ENCODE measurements around the gene NPEPPS.
"Not testable (repeated sequence)": the region's sequence is repeated elsewhere in the genome, so short reads cannot be mapped to it uniquely, and the experiment has no call there.

NPEPPS gene, protein sequence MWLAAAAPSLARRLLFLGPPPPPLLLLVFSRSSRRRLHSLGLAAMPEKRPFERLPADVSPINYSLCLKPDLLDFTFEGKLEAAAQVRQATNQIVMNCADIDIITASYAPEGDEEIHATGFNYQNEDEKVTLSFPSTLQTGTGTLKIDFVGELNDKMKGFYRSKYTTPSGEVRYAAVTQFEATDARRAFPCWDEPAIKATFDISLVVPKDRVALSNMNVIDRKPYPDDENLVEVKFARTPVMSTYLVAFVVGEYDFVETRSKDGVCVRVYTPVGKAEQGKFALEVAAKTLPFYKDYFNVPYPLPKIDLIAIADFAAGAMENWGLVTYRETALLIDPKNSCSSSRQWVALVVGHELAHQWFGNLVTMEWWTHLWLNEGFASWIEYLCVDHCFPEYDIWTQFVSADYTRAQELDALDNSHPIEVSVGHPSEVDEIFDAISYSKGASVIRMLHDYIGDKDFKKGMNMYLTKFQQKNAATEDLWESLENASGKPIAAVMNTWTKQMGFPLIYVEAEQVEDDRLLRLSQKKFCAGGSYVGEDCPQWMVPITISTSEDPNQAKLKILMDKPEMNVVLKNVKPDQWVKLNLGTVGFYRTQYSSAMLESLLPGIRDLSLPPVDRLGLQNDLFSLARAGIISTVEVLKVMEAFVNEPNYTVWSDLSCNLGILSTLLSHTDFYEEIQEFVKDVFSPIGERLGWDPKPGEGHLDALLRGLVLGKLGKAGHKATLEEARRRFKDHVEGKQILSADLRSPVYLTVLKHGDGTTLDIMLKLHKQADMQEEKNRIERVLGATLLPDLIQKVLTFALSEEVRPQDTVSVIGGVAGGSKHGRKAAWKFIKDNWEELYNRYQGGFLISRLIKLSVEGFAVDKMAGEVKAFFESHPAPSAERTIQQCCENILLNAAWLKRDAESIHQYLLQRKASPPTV

DNA sequence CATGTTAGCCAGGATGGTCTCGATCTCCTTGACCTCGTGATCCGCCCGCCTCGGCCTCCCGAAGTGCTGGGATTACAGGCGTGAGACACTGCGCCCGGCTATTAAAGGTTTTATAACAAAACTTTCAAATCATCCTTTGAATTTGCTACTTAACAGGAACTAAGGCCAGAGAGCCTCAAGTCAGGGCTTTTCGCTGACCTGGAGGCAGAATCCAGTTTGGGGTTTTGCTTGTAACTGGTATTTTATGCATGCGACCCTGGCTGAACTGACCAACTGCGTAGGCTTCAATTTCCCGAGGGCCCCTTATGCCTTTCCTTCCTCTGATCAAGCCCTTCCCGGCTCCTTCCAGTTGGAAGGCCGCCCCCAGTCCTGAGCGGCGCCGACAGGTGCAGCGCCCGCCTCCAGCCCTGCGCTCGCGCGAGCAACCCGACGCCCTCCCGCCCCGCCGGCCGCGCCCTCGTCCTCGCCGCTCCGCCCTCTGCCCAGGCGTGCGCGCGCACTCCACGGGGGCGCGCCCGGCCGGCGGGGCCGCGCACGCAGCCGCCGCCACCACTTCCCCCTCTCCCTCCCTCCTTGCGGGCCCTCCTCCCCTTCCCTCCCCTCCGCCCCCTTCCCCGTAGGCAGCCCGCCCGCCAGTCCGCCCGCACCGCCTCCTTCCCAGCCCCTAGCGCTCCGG, at the start of gene NPEPPS:
TSS of gene NPEPPS (plus strand) at position 552 of the 676 bp plus-strand sequence. CDS start 193 bp downstream, outside the sequence.
- DNase-seq (ENCODE audit: low spot score), result peak; percentile 65

DNA sequence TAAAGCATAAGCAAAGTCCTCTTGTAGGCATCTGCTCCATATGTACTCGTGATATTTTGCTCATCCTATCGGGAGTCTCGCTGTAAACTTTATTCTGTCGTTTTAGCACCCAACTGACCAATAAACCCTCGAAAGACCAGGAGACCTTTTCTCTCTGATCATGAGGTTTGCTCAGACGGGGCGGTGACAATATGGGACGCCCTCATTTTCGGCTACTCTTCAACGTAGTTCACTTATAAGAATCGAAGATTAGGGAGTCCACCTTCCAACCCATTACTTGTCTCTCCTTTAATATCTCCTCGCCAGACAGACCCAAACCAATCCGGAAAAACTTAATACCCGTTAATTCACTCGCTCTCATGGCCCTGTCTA, 39.1 kb upstream of the NPEPPS start:
- DNase-seq (ENCODE audit: low spot score), result not testable (repeated sequence)

DNA sequence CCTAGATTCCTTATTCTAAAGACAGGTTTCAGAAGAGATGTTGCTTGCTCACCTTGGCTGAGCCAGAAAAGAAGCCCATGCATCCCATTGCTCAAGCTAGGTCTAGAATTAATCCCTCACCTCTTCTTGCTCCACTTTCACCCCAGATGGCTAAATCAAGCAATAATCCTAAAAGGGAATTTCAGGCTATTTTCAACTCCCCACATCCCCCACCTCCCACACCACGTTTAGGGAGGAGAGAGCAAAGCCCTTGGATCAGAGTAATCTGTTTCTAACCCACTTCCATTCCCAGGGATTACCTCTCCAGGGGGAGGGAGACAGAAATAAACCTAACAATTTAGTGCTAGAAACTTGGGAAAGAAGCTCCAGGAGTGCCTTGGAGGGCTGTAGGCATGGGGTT, 31.8 kb upstream of the NPEPPS start:
- not testable (repeated sequence) for DNase-seq (ENCODE audit: low spot score)

DNA sequence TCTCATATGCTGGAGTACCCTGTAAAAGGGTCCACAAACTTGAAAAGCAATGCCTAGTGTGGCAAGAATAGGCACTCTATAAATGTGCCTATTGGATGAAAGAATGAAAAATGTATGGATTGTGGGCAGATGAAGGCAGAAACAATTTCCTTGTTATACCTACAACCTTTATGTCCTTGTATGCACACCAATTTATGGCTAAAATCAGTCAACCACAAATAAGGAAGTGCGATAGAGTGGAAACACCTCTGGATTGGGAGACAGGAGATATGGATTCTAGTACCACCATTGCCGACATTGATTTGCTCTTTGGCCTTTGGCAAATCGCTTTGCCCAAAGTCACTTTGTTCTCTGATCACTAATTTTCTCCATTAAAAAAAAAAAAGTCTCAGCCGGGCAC, 31.4 kb upstream of the NPEPPS start:
- not testable (repeated sequence) for DNase-seq (ENCODE audit: low spot score)

DNA sequence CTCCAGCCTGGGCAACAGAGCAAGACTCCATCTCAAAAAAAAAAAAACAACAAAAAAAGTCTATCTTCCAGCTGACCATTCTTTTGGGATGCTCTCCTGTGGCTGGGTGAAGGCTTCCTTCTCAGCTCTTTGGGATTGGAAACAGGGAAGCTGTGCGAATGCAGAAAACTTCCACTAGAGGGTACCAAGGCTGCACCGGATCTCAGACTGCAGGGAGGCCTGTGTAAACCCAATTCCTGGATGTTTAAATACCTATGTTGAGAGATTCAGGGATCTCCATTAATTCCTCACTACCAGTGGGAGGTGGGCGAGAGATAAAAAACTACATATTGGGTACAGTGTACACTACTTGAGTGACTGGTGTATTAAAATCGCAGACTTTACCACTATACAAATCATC, 30.3 kb upstream of the NPEPPS start:
- DNase-seq (ENCODE audit: low spot score), result not testable (repeated sequence)

DNA sequence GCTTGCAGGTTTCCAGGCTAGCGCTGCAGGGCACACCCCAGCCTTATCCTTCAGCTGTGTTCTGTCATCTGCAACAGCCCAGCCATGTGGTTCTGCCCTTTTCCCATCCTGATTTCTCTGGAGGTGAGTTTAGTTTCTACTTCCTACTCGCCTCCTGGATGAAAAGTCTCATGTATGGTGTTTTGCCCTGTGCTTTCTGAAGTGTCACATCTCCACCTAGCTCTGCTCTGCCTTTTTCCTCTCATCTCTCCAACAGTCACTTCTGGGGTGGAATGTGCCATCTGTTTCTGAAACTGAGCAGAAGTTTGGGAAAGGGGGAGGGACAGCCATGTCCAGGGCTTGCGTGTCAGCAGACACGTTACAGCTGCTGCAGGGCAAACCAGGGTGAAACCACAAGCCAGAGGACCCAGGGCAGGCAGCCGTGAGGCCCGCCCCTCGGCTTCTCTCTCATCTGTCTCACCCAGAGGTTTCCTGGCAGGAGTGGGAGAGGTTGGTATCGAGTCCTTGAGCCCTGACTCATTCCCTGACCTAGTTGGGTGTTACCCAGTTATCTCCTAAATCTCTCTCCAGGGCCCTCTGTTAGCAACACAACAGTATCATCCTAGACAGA, 28.7 kb upstream of the NPEPPS start:
- not testable (repeated sequence) for DNase-seq (ENCODE audit: low spot score)

DNA sequence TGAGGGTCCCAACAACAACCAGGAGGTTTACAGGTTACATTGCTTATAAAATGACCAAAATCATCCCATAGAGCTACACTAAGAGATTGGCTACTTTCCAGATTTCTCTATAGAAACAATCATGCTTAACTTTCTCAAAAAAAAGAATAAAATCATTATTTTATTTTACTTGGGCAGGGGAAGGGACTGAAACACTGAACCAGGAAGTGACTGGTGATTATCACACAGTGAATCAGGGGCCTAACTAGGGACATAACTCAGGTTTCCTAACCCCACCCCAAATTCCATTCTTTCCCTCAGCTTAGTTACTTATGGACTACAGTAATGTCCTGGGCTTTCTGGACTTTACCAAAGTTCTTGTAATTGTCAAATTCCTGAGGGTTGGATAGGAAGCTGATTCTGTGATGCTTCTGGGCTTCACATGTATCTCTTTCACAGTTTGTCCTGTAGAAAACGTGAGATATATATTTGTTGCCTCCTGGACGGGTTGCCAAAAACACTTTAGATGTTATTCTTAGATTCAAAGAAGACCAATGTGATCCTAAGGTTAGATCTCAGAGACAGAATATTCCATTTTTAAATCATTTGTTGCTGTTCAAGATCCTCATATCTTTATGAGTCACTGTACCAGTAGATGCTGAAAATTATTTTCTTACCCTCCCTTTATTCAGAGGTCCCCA, 28.0 kb upstream of the NPEPPS start:
- not testable (repeated sequence) for DNase-seq (ENCODE audit: low spot score)

DNA sequence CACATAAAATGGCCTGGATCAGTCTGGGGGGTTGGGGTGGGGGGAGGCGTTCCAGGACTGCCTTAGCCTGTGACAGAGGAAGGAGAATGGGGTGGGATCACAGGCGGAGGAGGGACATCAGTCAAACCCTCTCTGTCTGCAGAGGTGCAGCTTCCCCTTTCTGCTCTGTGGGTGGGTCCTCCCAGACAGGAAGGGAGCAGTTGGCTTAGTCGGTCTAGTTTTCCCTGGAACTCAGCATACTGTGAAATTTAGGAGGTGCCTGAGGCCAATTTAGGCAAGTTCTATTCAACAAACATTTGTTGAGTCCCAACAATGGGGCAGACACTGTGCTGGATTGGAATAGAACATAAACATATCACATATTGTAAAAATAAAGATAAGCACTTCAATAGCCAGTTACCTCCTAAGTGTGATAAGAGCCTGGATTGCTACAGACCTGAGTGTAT, 19.2 kb upstream of the NPEPPS start:
- not testable (repeated sequence) for DNase-seq (ENCODE audit: low spot score)

DNA sequence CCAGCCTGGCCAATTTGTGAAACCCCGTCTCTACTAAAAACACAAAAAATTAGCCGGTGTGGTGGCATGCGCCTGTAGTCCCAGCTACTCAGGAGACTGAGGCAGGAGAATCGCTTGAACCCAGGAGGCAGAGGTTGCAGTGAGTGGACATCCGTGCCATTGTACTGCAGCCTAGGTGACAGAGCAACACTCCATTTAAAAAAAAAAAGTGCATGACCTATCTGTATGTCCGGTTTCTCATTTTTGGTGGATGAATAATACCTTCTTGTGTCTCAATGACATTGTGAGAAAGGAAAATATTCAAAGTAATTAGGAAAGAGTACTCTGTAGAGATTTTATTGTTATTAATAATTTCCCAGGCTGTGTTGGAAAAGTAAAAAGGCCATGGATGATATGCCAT, 17.6 kb upstream of the NPEPPS start:
- DNase-seq (ENCODE audit: low spot score), result not testable (repeated sequence)

DNA sequence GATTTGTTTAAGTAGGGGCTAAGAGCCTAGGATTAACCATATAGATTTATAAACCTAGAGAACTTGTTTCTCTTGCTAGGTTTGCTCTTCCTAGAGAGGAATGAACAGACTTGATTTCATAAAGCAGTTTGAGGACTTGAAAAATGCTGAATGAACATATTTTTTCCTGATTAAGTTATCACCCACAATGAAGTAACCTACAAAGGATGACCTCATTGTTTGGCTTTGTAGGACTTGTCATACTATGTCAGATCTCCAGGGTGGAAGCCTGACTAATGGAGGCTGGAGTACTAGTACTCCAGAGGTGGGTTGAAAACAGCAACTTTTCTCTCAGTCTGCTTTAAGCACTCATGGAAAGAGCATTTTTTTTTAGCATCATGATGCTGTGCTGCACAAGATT, 12.0 kb upstream of the NPEPPS start:
- DNase-seq (ENCODE audit: low spot score), result not testable (repeated sequence)

DNA sequence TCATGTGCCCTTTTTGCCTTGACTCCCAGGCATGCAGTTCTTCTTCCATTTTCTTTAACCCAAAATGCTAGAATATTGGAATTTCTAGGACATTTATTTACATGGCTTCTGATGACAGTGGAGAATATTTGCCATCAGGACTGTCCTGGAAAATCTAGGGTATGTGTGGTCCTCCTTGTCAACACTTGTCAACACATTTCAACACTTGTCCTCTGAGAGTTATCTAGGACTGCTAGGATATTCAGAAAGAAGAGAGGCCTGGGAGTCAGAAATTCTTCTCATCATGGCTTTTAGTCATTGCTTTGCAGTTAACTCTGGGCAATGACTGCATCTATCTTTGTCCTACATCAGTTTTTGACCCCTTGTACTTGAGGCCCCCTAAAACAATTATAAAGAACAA, 11.5 kb upstream of the NPEPPS start:
- not testable (repeated sequence) for DNase-seq (ENCODE audit: low spot score)

DNA sequence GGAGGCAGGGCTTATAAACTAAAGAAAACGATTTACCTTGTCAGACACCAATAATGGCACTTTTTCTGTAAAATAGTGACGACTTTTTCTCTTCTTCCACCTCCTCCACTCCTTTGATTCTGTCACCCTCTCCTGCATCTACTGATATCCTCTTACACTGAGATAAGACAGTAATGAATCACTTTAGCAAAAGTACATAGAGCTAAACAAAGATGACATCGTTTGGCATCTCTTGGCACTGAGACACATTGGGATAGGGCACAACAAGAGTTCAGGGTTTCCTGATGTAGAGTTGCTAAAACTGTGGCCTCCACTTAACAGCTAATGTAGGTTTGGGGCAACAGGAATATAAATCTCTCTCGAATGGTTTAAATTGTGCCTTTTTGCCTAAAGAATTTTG, 10.6 kb upstream of the NPEPPS start:
- not testable (repeated sequence) for DNase-seq (ENCODE audit: low spot score)

DNA sequence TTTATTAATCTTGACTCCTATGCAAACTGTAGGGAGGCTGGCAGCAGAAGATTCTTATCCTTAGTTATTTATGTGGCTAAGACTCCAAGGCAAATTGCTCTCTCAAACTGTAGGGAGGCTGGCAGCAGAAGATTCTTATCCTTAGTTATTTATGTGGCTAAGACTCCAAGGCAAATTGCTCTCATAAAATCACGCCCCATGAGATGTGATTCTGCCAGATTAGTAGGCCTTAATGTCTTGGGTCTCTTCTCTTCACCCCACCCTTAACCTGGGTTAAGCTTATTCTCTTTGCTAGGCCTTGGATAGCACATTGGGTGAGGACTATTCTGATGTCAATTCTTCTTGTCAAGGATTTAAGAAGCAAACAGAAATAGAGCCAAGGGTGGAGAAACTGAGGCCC, 9.5 kb upstream of the NPEPPS start:
- not testable (repeated sequence) for DNase-seq (ENCODE audit: low spot score)

DNA sequence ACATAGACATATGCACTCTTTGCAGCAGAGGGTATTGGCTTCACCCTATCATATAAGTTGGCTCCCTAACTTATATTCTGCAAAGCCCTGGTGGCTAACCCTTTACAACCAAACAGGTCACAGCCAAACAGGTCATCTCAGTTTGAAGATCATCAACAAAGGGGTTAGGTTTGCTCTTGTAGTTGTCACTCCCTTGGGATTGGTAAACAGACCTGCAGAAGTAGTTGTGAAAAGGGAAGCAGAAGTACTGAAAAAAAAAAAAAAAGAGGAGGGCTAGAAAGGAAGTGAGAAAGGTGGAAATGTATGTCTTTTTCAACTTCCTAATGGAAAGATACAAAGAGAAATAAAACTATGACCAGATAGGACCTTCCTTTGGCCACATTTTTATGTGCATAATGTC, 8.6 kb upstream of the NPEPPS start:
- not testable (repeated sequence) for DNase-seq (ENCODE audit: low spot score)

DNA sequence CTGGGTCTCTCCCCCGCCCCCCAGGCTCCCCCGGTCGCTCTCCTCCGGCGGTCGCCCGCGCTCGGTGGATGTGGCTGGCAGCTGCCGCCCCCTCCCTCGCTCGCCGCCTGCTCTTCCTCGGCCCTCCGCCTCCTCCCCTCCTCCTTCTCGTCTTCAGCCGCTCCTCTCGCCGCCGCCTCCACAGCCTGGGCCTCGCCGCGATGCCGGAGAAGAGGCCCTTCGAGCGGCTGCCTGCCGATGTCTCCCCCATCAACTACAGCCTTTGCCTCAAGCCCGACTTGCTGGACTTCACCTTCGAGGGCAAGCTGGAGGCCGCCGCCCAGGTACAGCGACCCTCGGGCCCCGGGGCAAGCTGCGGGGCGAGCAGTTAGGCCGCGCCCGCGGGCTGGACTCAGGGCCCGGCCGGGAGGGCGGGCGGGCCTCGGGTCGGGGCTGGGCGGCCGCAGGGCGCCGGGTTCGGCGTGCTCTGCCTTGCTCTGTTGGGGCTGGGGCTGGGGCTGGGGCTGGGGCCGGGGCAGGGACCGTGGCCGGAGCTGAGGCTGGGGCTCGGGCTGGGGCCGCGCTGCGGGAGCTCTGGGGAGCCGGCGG, 419 bp downstream of the NPEPPS start:
- peak; percentile 17 for DNase-seq (ENCODE audit: low spot score)

DNA sequence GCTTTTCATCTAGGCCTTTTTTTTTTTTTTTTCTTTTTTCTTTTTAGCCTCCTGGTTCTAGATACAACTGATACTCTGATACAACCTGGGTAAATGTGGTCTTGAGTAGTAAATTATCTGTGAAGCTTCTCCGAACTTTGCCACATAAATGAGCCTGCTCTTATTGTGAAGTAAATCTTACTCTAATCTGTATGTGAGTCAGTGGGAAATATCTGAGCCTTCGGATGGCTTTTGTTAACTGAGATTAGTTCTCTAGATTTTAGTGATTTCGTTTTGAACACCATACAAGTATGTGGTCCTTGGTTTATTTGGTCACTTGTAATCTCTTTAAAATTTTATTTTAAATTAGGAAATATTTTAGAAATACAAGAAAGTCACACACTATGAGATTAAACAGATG, 8.2 kb downstream of the NPEPPS start:
- not testable (repeated sequence) for DNase-seq (ENCODE audit: low spot score)

DNA sequence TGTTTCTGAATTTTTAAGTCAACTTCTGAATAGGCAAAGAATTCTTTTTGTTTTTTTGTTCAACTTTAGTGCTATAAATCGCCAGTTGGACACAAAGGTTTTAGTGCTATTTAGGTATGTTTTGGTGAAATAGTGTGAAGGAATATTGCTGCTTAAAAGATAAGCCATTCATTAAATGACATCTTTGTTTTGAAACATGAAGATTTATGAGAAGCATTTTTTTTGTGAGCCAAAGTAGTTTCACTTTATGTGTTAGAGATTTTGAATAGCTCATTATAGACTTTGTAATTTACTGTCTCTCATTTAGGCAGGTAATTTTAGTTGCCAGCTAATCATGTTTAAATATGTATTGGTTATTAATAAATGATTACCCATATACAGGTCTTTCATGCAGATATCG, 10.8 kb downstream of the NPEPPS start:
- not testable (repeated sequence) for DNase-seq (ENCODE audit: low spot score)

DNA sequence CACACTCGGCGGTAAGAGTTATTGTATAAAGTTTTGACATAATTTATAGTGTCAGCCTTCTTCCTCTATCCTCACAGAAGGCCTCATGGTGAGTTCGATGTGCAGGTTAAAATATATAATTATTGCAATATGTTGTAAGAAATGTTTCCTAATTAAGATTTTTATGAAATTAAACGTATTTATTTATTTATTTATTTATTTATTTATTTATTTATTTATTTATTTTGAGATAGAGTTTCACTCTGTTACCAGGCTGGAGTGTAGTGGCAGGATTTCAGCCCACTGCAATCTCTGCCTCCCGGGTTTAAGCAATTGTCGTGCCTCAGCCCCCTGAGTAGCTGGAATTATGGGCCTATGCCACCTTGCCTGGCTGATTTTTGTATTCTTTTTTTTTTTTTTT, 13.4 kb downstream of the NPEPPS start:
- not testable (repeated sequence) for DNase-seq (ENCODE audit: low spot score)

DNA sequence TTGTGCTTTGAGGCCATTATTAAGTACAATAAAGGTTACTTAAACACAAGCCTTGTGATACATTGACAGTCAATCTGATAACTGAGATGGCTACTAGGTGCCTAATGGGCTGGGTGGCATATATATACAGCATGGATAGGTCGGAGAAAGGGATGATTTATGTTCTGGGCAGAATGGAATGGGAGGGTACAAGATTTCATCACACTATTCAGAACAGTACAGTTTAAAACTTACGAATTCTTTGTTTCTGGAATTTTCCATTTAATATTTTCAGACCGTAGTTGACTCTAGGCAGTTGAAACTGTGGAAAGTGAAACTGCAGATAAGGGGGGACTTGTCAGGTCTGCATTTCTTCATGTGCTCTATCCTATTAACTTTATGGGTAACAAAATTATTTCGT, 23.8 kb downstream of the NPEPPS start:
- not testable (repeated sequence) for DNase-seq (ENCODE audit: low spot score)

DNA sequence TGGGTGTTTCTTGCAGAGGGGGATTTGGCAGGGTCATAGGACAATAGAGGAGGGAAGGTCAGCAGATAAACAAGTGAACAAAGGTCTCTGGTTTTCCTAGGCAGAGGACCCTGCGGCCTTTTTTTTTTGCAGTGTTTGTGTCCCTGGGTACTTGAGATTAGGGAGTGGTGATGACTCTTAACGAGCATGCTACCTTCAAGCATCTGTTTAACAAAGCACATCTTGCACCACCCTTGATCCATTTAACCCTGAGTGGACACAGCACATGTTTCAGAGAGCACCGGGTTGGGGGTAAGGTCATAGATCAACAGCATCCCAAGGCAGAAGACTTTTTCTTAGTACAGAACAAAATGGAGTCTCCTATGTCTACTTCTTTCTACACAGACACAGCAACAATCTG, 25.2 kb downstream of the NPEPPS start:
- not testable (repeated sequence) for DNase-seq (ENCODE audit: low spot score)

All from HuH-7.5 (cell line).